Left renal cortex interstitium (tissue), 4 donors: Measurements from ENCODE around the gene LY86. TPM values are rescaled to one million over a fixed set of nuclear protein-coding genes. Genes with fewer than 3 reads are reported as not detected.

Experiments used
- DNase-seq, 4 donors: peaks; one replicate each; pipeline ENCODE4 v3.0.0-alpha.2; 2013; ENCODE audit warnings: low read depth in 4 of 4, low spot score in 2 of 4, missing footprints in 1 of 4
- polyA plus RNA-seq, 4 donors: library from polyadenylated mRNA; unstranded; fragments of 120-200 nt; gene quantifications; one replicate each; pipeline ENCODE4 v1.2.1, GENCODE V29; 2013; ENCODE audit not compliant: insufficient read length in 4 of 4

The LY86 gene
- polyA plus RNA-seq, 4 donors: 1.1 to 1.7 (median 1.5) TPM

- no peak for DNase-seq
These were observed 108.5 kb downstream of the LY86 start for GRCh38 chr6:6696867-6697531.

GRCh38 chr6:6697620-6698019 is 109.1 kb downstream of the LY86 start:
- DNase-seq: no peak

- peak in 1 of 4 donors; percentile 80 for DNase-seq
These were observed 111.3 kb downstream of the LY86 start for GRCh38 chr6:6699741-6700367.

- no peak for DNase-seq
These were observed 112.1 kb downstream of the LY86 start for GRCh38 chr6:6700407-6701270.

GRCh38 chr6:6701864-6702263 is 113.3 kb downstream of the LY86 start:
- DNase-seq: no peak

- no peak for DNase-seq
These were observed 115.2 kb downstream of the LY86 start for GRCh38 chr6:6703699-6704098.
